H9 (cell line): Measurements from ENCODE around the gene MYLK4. TPM values are rescaled to one million over a fixed set of nuclear protein-coding genes. Genes with fewer than 3 reads are reported as not detected.

ENCODE experiments used
- DNase-seq: peaks from one replicate; pipeline ENCODE4 v3.0.0-alpha.2; 2017
- H2AFZ ChIP-seq: one replicate; pipeline ENCODE4 v1.6.1; 2013; ENCODE audit warnings: mild to moderate bottlenecking, low read length, control low read depth, moderate library complexity
- H2AK5ac ChIP-seq: 2 replicates; pipeline ENCODE4 v1.6.1; 2013; ENCODE audit warnings: low read length, control low read depth, mixed read lengths; ENCODE audit not compliant: insufficient read length
- H2BK120ac ChIP-seq: one replicate; pipeline ENCODE4 v1.6.1; 2013; ENCODE audit warnings: low read depth, mild to moderate bottlenecking, low read length, control low read depth, inconsistent platforms; ENCODE audit not compliant: poor library complexity, severe bottlenecking
- H2BK12ac ChIP-seq: 2 replicates; pipeline ENCODE4 v1.6.1; 2013; ENCODE audit warnings: low read length, control low read depth, mixed read lengths, low read depth; ENCODE audit not compliant: insufficient read length
- H2BK15ac ChIP-seq: 2 replicates; pipeline ENCODE4 v1.6.1; 2013; ENCODE audit warnings: low read depth, low read length, control low read depth
- H2BK20ac ChIP-seq: one replicate; pipeline ENCODE4 v1.6.1; 2013; ENCODE audit warnings: low read depth, mild to moderate bottlenecking, low read length, control low read depth, inconsistent platforms; ENCODE audit not compliant: poor library complexity, severe bottlenecking
- H2BK5ac ChIP-seq: 2 replicates; pipeline ENCODE4 v1.6.1; 2013; ENCODE audit warnings: low read length, control low read depth, mixed read lengths; ENCODE audit not compliant: insufficient read length
- H3K14ac ChIP-seq: 2 replicates; pipeline ENCODE4 v1.6.1; 2013; ENCODE audit warnings: low read length, control low read depth; ENCODE audit not compliant: insufficient read depth
- H3K18ac ChIP-seq: 2 replicates; pipeline ENCODE4 v1.6.1; 2013; ENCODE audit warnings: low read depth, mild to moderate bottlenecking, mixed read lengths, low read length, control low read depth; ENCODE audit not compliant: insufficient read length
- H3K23ac ChIP-seq: 2 replicates; pipeline ENCODE4 v1.6.1; 2013; ENCODE audit warnings: low read length, control low read depth, mixed read lengths, low read depth; ENCODE audit not compliant: insufficient read length
- H3K23me2 ChIP-seq: 2 replicates; pipeline ENCODE4 v1.6.1; 2013; ENCODE audit warnings: low read depth, mild to moderate bottlenecking, mixed read lengths, low read length, control low read depth; ENCODE audit not compliant: insufficient read length, poor library complexity, severe bottlenecking
- H3K27ac ChIP-seq: 2 replicates; pipeline ENCODE4 v1.5.1; 2013; ENCODE audit warnings: low read length, control low read depth, mixed read lengths, low read depth; ENCODE audit not compliant: insufficient read length
- H3K27me3 ChIP-seq: 2 replicates; pipeline ENCODE4 v1.6.1; 2013; ENCODE audit warnings: low read length, control low read depth, inconsistent platforms; ENCODE audit not compliant: insufficient read depth
- H3K4ac ChIP-seq: 2 replicates; pipeline ENCODE4 v1.6.1; 2013; ENCODE audit warnings: low read depth, mild to moderate bottlenecking, control low read depth, inconsistent platforms, low read length, moderate library complexity
- H3K4me1 ChIP-seq: 2 replicates; pipeline ENCODE4 v1.6.1; 2013; ENCODE audit warnings: low read length, control low read depth, inconsistent platforms; ENCODE audit not compliant: insufficient read depth
- H3K4me2 ChIP-seq: 2 replicates; pipeline ENCODE4 v1.6.1; 2013; ENCODE audit warnings: low read length, control low read depth, mixed read lengths; ENCODE audit not compliant: insufficient read length, insufficient read depth
- H3K56ac ChIP-seq: 2 replicates; pipeline ENCODE4 v1.6.1; 2013; ENCODE audit warnings: low read depth, mild to moderate bottlenecking, mixed read lengths, low read length, control low read depth; ENCODE audit not compliant: insufficient read length
- H3K79me1 ChIP-seq: 2 replicates; pipeline ENCODE4 v1.6.1; 2013; ENCODE audit warnings: low read depth, mild to moderate bottlenecking, moderate library complexity, low read length, control low read depth, inconsistent platforms; ENCODE audit not compliant: insufficient read depth, poor library complexity, severe bottlenecking
- H3K79me2 ChIP-seq: 2 replicates; pipeline ENCODE4 v1.6.1; 2013; ENCODE audit warnings: low read length, control low read depth, inconsistent platforms; ENCODE audit not compliant: insufficient read depth
- H3K9ac ChIP-seq: 2 replicates; pipeline ENCODE4 v1.6.1; 2013; ENCODE audit warnings: low read length, control low read depth, mixed read lengths; ENCODE audit not compliant: insufficient read length; ENCODE audit errors: extremely low read depth
- H3K9me3 ChIP-seq: one replicate; pipeline ENCODE4 v1.6.1; 2013; ENCODE audit warnings: low read depth, low read length, inconsistent platforms; ENCODE audit not compliant: control insufficient read depth
- H3T11ph ChIP-seq: one replicate; pipeline ENCODE4 v1.6.1; 2013; ENCODE audit warnings: mild to moderate bottlenecking, low read length, control low read depth, inconsistent platforms
- H4K20me1 ChIP-seq: one replicate; pipeline ENCODE4 v1.6.1; 2013; ENCODE audit not compliant: control insufficient read depth, insufficient read length, insufficient read depth
- H4K5ac ChIP-seq: 2 replicates; pipeline ENCODE4 v1.6.1; 2013; ENCODE audit warnings: low read depth, mild to moderate bottlenecking, mixed read lengths, low read length, control low read depth; ENCODE audit not compliant: insufficient read length
- H4K8ac ChIP-seq: replicated peaks from 2 replicates; pipeline ENCODE4 v1.6.1; 2013; ENCODE audit warnings: low read length, control low read depth, mixed read lengths, low read depth; ENCODE audit not compliant: insufficient read length
- H4K91ac ChIP-seq: 2 replicates; pipeline ENCODE4 v1.6.1; 2013; ENCODE audit warnings: low read depth, mild to moderate bottlenecking, moderate library complexity, mixed read lengths, low read length, control low read depth; ENCODE audit not compliant: insufficient read length
- H3K27ac Mint-ChIP-seq, 3 experiments: 2 replicates in 2 of 3; 3 replicates in 1 of 3; pipeline ENCODE4 v1.8.0; 2020 to 2021; ENCODE audit warnings: mixed read lengths in 3 of 3, mild to moderate bottlenecking in 1 of 3, moderate library complexity in 1 of 3
- H3K27me3 Mint-ChIP-seq: 2 replicates; pipeline ENCODE4 v1.8.0; 2021; ENCODE audit warnings: low read depth, mild to moderate bottlenecking, moderate library complexity, mixed read lengths
- H3K36me3 Mint-ChIP-seq, 3 experiments: 2 replicates in 2 of 3; 3 replicates in 1 of 3; pipeline ENCODE4 v1.8.0; 2020 to 2021; ENCODE audit warnings: low read depth in 3 of 3, mixed read lengths in 3 of 3; ENCODE audit not compliant: insufficient read depth in 1 of 3
- H3K4me1 Mint-ChIP-seq, 2 experiments: 2 replicates each; pipeline ENCODE4 v1.8.0; 2020; ENCODE audit warnings: mixed read lengths in 2 of 2
- H3K4me3 Mint-ChIP-seq, 2 experiments: 2 replicates in 1 of 2; 3 replicates in 1 of 2; pipeline ENCODE4 v1.8.0; 2020 to 2021; ENCODE audit warnings: mild to moderate bottlenecking in 2 of 2, mixed read lengths in 2 of 2, moderate library complexity in 1 of 2
- H3K9me3 Mint-ChIP-seq, 2 experiments: 2 replicates in 1 of 2; 3 replicates in 1 of 2; pipeline ENCODE4 v1.8.0; 2020; ENCODE audit warnings: mild to moderate bottlenecking in 2 of 2, mixed read lengths in 2 of 2, moderate library complexity in 1 of 2
- CTCF ChIP-seq: fragments of 200-600 bp; sonication (generic); conservative IDR thresholded peaks from 3 replicates; pipeline ENCODE4 v1.8.0; 2021; ENCODE audit warnings: antibody characterized with exemption, mild to moderate bottlenecking
- WGBS: extraction: QIAGEN DNeasy Blood & Tissue Kit; methylation state at CpG from one replicate; pipeline ENCODE4 v1.1.7; 2013; ENCODE audit warnings: missing lambda C conversion rate, low lambda C conversion rate, mixed read lengths; ENCODE audit not compliant: insufficient read length; ENCODE audit errors: extremely low coverage; 5-methylcytosine and 5-hydroxymethylcytosine counted together
- total RNA-seq: library from RNA; stranded (reverse); gene quantifications from 2 replicates; pipeline ENCODE4 v1.2.1, GENCODE V29; 2021

The MYLK4 gene
- total RNA-seq, 1 experiment from 2014 or later, result 0.28 TPM

- no peak overlapping the region for H3K14ac ChIP-seq
- H2BK12ac ChIP-seq, result no peak overlapping the region
- no peaks in the 10 kb centered on the region for H3K79me2 ChIP-seq
- H2BK15ac ChIP-seq, result no peak overlapping the region
- no peak overlapping the region for H3K4ac ChIP-seq
- peaks cover 16 to 36% (median 20%) of the 10 kb centered on the region in 3 experiments for H3K36me3 Mint-ChIP-seq
- no peak overlapping the region for H4K91ac ChIP-seq
- no peaks in the 10 kb centered on the region for H3K79me1 ChIP-seq
- H3K9me3 Mint-ChIP-seq, result peaks cover 23 to 24% of the 10 kb centered on the region in 2 experiments
- no peak overlapping the region for H3K56ac ChIP-seq
- H3K27ac ChIP-seq, result no peak overlapping the region
- H3K4me3 Mint-ChIP-seq, result no peak overlapping the region
- DNase-seq, result no peak
- H2BK5ac ChIP-seq, result no peak overlapping the region
- no peaks in the 10 kb centered on the region for H3K23me2 ChIP-seq
- H3T11ph ChIP-seq, result no peak overlapping the region
- no CpG with 5 or more reads among the region's 3 CpGs for WGBS
- H3K4me1 Mint-ChIP-seq, result peaks cover 28 to 29% of the 10 kb centered on the region in 2 experiments
- no peak overlapping the region for H2AK5ac ChIP-seq
- H3K27ac Mint-ChIP-seq, result no peak overlapping the region
- no peak overlapping the region for H2BK120ac ChIP-seq
- no peaks in the 10 kb centered on the region for H3K9me3 ChIP-seq
- H3K23ac ChIP-seq, result no peak overlapping the region
- H3K27me3 Mint-ChIP-seq, result no peaks in the 10 kb centered on the region; the same call in 1 of the 2 replicates
- peaks cover 3% of the 10 kb centered on the region; the same call in 1 of the 2 replicates for H3K4me1 ChIP-seq
- H4K8ac ChIP-seq, result no peak overlapping the region
- no peak overlapping the region for H3K4me2 ChIP-seq
- H2BK20ac ChIP-seq, result no peak overlapping the region
- no peaks in the 10 kb centered on the region for H3K27me3 ChIP-seq
- no peak overlapping the region for H3K18ac ChIP-seq
- no peak overlapping the region for H4K5ac ChIP-seq
- no peak overlapping the region for H2AFZ ChIP-seq
- H4K20me1 ChIP-seq, result no peaks in the 10 kb centered on the region
- TF ChIP-seq CTCF, result no peak
- no peak overlapping the region for H3K9ac ChIP-seq
Measured at GRCh38 chr6:2651961-2652360, 98.8 kb downstream of the MYLK4 start.
